ENCODE results near the gene FRMD5.

- TF ChIP-seq, protein P1, sequence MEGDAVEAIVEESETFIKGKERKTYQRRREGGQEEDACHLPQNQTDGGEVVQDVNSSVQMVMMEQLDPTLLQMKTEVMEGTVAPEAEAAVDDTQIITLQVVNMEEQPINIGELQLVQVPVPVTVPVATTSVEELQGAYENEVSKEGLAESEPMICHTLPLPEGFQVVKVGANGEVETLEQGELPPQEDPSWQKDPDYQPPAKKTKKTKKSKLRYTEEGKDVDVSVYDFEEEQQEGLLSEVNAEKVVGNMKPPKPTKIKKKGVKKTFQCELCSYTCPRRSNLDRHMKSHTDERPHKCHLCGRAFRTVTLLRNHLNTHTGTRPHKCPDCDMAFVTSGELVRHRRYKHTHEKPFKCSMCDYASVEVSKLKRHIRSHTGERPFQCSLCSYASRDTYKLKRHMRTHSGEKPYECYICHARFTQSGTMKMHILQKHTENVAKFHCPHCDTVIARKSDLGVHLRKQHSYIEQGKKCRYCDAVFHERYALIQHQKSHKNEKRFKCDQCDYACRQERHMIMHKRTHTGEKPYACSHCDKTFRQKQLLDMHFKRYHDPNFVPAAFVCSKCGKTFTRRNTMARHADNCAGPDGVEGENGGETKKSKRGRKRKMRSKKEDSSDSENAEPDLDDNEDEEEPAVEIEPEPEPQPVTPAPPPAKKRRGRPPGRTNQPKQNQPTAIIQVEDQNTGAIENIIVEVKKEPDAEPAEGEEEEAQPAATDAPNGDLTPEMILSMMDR (IDR thresholded peaks at IDR 0.05), result peak in 2 of 4 experiments; percentile 35 to 44
- TF ChIP-seq POLR2A (IDR thresholded peaks at IDR 0.05) (no peak), POLR2AphosphoS5 (IDR thresholded peaks at IDR 0.05) (no peak), EP300 (IDR thresholded peaks at IDR 0.05) (no peak)
These were observed 322.6 kb downstream of the FRMD5 start for GRCh38 chr15:43872416-43873020.

Data from sigmoid colon (tissue), 4 donors.